Measurements from ENCODE around the gene VPS33B. TPM values are rescaled to one million over a fixed set of nuclear protein-coding genes. Genes with fewer than 3 reads are reported as not detected.

VPS33B gene
- total RNA-seq, 1 donor, result 8.0 TPM

- no peaks in the 10 kb centered on the region for H4K20me1 ChIP-seq (ENCODE audit: insufficient read depth, low read length)
- no peak overlapping the region for H3K4me2 ChIP-seq (ENCODE audit: insufficient read depth, low read length)
- no peak for TF ChIP-seq CTCF (IDR thresholded peaks at IDR 0.05; ENCODE audit: extremely low read depth, low read depth, low read length)
- no peak overlapping the region for H3K27ac ChIP-seq (ENCODE audit: low read depth, low read length)
- peaks cover 5% of the 10 kb centered on the region for H3K27me3 ChIP-seq (ENCODE audit: insufficient read depth, low read length)
- H3K9me3 ChIP-seq (ENCODE audit: low read depth, low read length), result no peaks in the 10 kb centered on the region
- H3K4me3 ChIP-seq (ENCODE audit: insufficient read depth, low read length), result no peak overlapping the region
- H3K36me3 ChIP-seq (ENCODE audit: insufficient read depth, low read length), result no peaks in the 10 kb centered on the region
- H3K79me2 ChIP-seq (ENCODE audit: insufficient read depth, low read length), result no peaks in the 10 kb centered on the region
- no peak for DNase-seq (ENCODE audit: insufficient read length, low spot score, missing footprints)
- no peaks in the 10 kb centered on the region for H3K4me1 ChIP-seq (ENCODE audit: insufficient read depth, low read length)
- no peak overlapping the region for H2AFZ ChIP-seq (ENCODE audit: low read length)
Measured at GRCh38 chr15:91068436-91068835, 46.0 kb upstream of the VPS33B start.

GRCh38 chr15:91067036-91067435 is 44.6 kb upstream of the VPS33B start:
- Histone ChIP-seq H4K20me1 (ENCODE audit: insufficient read depth, low read length) (no peaks in the 10 kb centered on the region), H3K9me3 (ENCODE audit: low read depth, low read length) (no peaks in the 10 kb centered on the region), H2AFZ (ENCODE audit: low read length) (no peak overlapping the region), H3K27me3 (ENCODE audit: insufficient read depth, low read length) (peaks cover 5% of the 10 kb centered on the region), H3K79me2 (ENCODE audit: insufficient read depth, low read length) (no peaks in the 10 kb centered on the region), H3K27ac (ENCODE audit: low read depth, low read length) (no peak overlapping the region), H3K4me1 (ENCODE audit: insufficient read depth, low read length) (no peaks in the 10 kb centered on the region), H3K4me3 (ENCODE audit: insufficient read depth, low read length) (no peak overlapping the region), H3K4me2 (ENCODE audit: insufficient read depth, low read length) (no peak overlapping the region), H3K36me3 (ENCODE audit: insufficient read depth, low read length) (no peaks in the 10 kb centered on the region)
- no peak for DNase-seq (ENCODE audit: insufficient read length, low spot score, missing footprints)
- TF ChIP-seq CTCF (IDR thresholded peaks at IDR 0.05; ENCODE audit: extremely low read depth, low read depth, low read length), result no peak

GRCh38 chr15:91065505-91065904 is 43.1 kb upstream of the VPS33B start:
- no peak overlapping the region for H3K4me3 ChIP-seq (ENCODE audit: insufficient read depth, low read length)
- DNase-seq (ENCODE audit: insufficient read length, low spot score, missing footprints), result no peak
- H3K9me3 ChIP-seq (ENCODE audit: low read depth, low read length), result no peaks in the 10 kb centered on the region
- no peaks in the 10 kb centered on the region for H3K79me2 ChIP-seq (ENCODE audit: insufficient read depth, low read length)
- H3K4me2 ChIP-seq (ENCODE audit: insufficient read depth, low read length), result no peak overlapping the region
- no peaks in the 10 kb centered on the region for H3K36me3 ChIP-seq (ENCODE audit: insufficient read depth, low read length)
- H3K27me3 ChIP-seq (ENCODE audit: insufficient read depth, low read length), result peaks cover 5% of the 10 kb centered on the region
- H3K4me1 ChIP-seq (ENCODE audit: insufficient read depth, low read length), result no peaks in the 10 kb centered on the region
- H2AFZ ChIP-seq (ENCODE audit: low read length), result no peak overlapping the region
- no peak overlapping the region for H3K27ac ChIP-seq (ENCODE audit: low read depth, low read length)
- no peak for TF ChIP-seq CTCF (IDR thresholded peaks at IDR 0.05; ENCODE audit: extremely low read depth, low read depth, low read length)
- no peaks in the 10 kb centered on the region for H4K20me1 ChIP-seq (ENCODE audit: insufficient read depth, low read length)

- Histone ChIP-seq H3K36me3 (ENCODE audit: insufficient read depth, low read length) (no peaks in the 10 kb centered on the region), H2AFZ (ENCODE audit: low read length) (no peak overlapping the region), H3K4me2 (ENCODE audit: insufficient read depth, low read length) (no peak overlapping the region), H4K20me1 (ENCODE audit: insufficient read depth, low read length) (no peaks in the 10 kb centered on the region), H3K4me3 (ENCODE audit: insufficient read depth, low read length) (no peak overlapping the region), H3K27me3 (ENCODE audit: insufficient read depth, low read length) (peaks cover 9% of the 10 kb centered on the region), H3K9me3 (ENCODE audit: low read depth, low read length) (no peaks in the 10 kb centered on the region), H3K79me2 (ENCODE audit: insufficient read depth, low read length) (no peaks in the 10 kb centered on the region), H3K4me1 (ENCODE audit: insufficient read depth, low read length) (no peaks in the 10 kb centered on the region), H3K27ac (ENCODE audit: low read depth, low read length) (no peak overlapping the region)
- DNase-seq (ENCODE audit: insufficient read length, low spot score, missing footprints), result no peak
- TF ChIP-seq CTCF (IDR thresholded peaks at IDR 0.05; ENCODE audit: extremely low read depth, low read depth, low read length), result no peak
Measured at GRCh38 chr15:91061997-91062396, 39.6 kb upstream of the VPS33B start.

Data from osteoblast (primary cell).